Neural progenitor cell (in vitro differentiated cells): ENCODE data around the gene DNAJB8.
A peak's percentile ranks its signal among the peaks of the same experiment; 100 is the strongest.

ENCODE experiments used
- CTCF ChIP-seq: fragments of 200-600 bp; sonication (generic); IDR thresholded peaks from 2 replicates; pipeline ENCODE4 v1.5.1; 2017; ENCODE audit warnings: antibody characterized with exemption, mild to moderate bottlenecking
- EZH2 ChIP-seq: fragments of 200-600 bp; sonication (generic); IDR thresholded peaks from 2 replicates; pipeline ENCODE4 v1.6.1; 2017; ENCODE audit warnings: antibody characterized with exemption, mild to moderate bottlenecking, moderate library complexity
- EZH2phosphoT487 ChIP-seq: fragments of 200-600 bp; sonication (generic); IDR thresholded peaks from 2 replicates; pipeline ENCODE4 v1.6.1; 2017; ENCODE audit warnings: antibody characterized with exemption

DNA sequence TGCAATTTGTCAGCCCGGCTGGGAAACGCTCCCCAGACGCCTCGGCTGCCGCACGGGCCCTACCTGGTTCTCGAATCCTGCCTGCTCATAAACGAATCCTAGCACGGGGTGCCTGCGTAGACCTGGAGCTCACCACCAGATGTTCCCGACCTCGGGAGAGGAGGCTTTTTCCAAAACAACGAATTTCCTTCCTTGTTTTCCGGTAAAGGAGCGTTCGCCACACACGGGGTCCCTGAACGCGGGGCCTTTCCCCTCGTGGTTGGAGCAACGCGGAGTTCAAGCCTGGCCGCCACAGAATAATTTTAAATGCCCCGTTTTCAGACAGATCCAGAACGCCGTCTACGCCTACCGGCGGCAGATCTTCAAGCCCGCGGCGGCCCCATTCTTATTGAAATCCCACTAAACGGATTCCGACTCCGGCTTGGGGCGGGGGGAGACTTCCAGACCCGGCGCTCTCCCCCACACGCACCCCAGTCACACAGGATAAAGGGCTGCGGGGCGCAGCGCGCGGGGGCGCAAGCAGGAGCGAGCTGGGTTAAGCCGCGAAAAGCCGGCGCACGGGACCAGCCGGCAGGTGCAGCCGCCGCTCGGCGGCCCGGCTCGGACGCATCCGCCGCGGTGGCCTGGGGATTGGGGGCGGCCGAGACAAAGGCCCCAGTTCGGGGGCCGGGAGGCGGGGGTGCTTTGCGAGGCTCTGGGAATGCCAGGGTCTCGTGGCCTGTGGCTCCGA lies 25.4 kb upstream of the DNAJB8 start:
- TF ChIP-seq CTCF (no peak), EZH2 (peak; percentile 99), EZH2phosphoT487 (peak; percentile 98)
